Progenitor cell of endocrine pancreas (in vitro differentiated cells): ENCODE measurements around the gene TIMM17A. TPM values are rescaled to one million over a fixed set of nuclear protein-coding genes. Genes with fewer than 3 reads are reported as not detected.

Experiments
- DNase-seq: peaks from one replicate; pipeline ENCODE4 v3.0.0; 2021; ENCODE audit warnings: low spot score; ENCODE audit not compliant: unreplicated experiment
- H3K27ac Mint-ChIP-seq: 2 replicates; pipeline ENCODE4 v1.8.0; 2021; ENCODE audit warnings: mild to moderate bottlenecking, moderate library complexity, mixed read lengths
- H3K27me3 Mint-ChIP-seq: 2 replicates; pipeline ENCODE4 v1.8.0; 2021; ENCODE audit warnings: mixed read lengths
- H3K36me3 Mint-ChIP-seq: 2 replicates; pipeline ENCODE4 v1.8.0; 2022; ENCODE audit warnings: mixed read lengths; ENCODE audit not compliant: insufficient read depth
- H3K4me1 Mint-ChIP-seq: 2 replicates; pipeline ENCODE4 v1.8.0; 2021; ENCODE audit warnings: low read depth, mixed read lengths
- H3K4me3 Mint-ChIP-seq: 2 replicates; pipeline ENCODE4 v1.8.0; 2021; ENCODE audit warnings: low read depth, mild to moderate bottlenecking, moderate library complexity, mixed read lengths
- H3K9me3 Mint-ChIP-seq: 2 replicates; pipeline ENCODE4 v1.8.0; 2021; ENCODE audit warnings: low read depth, mixed read lengths
- total RNA-seq: library from RNA; stranded (reverse); gene quantifications from 2 replicates; pipeline ENCODE4 v1.2.1, GENCODE V29; 2021
- TF ChIP-seq, protein P1 (sequence below): fragments of 200-600 bp; sonication (generic); IDR thresholded peaks from one replicate; pipeline ENCODE4 v1.5.0; 2021; ENCODE audit warnings: antibody characterized with exemption, mild to moderate bottlenecking; ENCODE audit not compliant: unreplicated experiment

Gene TIMM17A
- total RNA-seq, 1 donor from 2014 or later, result 43.5 TPM

DNA sequence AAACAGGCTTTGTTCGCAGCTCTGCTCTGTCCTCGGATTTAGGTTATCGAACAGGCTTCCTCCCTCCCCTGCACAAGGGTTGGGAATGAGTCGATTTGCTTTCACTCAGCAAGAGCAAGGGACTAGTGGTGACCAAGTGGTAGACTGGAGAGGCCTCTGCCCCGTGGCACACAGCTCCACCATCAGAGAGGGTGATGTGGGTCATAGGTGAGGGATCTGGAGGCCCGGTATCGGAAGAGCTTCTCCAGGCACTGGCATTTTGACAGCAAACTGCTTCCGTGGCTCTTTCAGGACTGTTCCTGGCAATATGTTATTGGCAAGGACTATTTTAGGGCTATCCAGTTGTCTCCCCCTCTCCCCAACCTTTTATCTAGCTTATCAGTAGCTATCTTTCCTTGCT, 52.0 kb downstream of the TIMM17A start:
- Mint-ChIP-seq H3K9me3 (no peaks in the 10 kb centered on the region), H3K4me1 (peaks cover 48% of the 10 kb centered on the region), H3K36me3 (peaks cover 26% of the 10 kb centered on the region), H3K27me3 (no peaks in the 10 kb centered on the region), H3K4me3 (peak overlapping the region; percentile 79), H3K27ac (peak overlapping the region; percentile 98)
- no peak for DNase-seq
- TF ChIP-seq, protein P1, sequence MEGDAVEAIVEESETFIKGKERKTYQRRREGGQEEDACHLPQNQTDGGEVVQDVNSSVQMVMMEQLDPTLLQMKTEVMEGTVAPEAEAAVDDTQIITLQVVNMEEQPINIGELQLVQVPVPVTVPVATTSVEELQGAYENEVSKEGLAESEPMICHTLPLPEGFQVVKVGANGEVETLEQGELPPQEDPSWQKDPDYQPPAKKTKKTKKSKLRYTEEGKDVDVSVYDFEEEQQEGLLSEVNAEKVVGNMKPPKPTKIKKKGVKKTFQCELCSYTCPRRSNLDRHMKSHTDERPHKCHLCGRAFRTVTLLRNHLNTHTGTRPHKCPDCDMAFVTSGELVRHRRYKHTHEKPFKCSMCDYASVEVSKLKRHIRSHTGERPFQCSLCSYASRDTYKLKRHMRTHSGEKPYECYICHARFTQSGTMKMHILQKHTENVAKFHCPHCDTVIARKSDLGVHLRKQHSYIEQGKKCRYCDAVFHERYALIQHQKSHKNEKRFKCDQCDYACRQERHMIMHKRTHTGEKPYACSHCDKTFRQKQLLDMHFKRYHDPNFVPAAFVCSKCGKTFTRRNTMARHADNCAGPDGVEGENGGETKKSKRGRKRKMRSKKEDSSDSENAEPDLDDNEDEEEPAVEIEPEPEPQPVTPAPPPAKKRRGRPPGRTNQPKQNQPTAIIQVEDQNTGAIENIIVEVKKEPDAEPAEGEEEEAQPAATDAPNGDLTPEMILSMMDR, result no peak

DNA sequence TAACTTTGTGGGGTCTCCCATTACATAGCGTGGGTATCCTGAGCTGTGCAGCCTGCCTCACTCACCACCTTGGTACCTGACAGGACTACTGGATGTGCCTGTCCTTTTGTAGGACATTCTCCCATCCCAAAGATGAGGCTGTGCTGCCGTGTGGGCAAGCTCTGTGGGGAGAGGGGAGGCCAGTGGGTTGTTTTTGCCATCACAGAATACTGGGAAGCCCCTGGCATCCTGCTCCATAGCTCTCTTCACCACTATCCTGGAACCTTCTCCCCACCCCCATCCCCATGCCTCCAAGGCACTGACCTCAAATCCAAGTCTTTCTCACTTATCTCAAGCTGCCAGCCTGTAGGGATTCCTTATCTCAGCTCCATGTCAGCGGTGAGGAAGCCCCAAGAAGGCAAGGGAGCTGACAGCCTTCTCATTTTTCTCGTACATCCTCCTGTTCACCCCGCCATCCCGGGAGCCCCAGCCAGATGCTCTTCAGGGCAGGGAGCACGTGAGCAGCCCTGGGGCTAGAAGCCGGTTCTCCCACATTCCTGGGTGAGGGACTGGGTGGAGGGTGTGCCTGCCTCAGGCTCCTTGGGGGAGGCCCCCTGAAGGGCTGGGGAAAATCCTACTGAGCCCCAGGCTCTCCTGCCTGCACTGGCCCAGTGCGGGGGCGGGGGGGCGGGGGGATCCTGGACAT, 52.6 kb downstream of the TIMM17A start:
- Mint-ChIP-seq H3K4me1 (peaks cover 50% of the 10 kb centered on the region), H3K4me3 (peak overlapping the region; percentile 79), H3K27me3 (no peaks in the 10 kb centered on the region), H3K36me3 (peaks cover 20% of the 10 kb centered on the region), H3K27ac (peak overlapping the region; percentile 98), H3K9me3 (no peaks in the 10 kb centered on the region)
- DNase-seq, result peak; percentile 81
- TF ChIP-seq, protein P1, result no peak

DNA sequence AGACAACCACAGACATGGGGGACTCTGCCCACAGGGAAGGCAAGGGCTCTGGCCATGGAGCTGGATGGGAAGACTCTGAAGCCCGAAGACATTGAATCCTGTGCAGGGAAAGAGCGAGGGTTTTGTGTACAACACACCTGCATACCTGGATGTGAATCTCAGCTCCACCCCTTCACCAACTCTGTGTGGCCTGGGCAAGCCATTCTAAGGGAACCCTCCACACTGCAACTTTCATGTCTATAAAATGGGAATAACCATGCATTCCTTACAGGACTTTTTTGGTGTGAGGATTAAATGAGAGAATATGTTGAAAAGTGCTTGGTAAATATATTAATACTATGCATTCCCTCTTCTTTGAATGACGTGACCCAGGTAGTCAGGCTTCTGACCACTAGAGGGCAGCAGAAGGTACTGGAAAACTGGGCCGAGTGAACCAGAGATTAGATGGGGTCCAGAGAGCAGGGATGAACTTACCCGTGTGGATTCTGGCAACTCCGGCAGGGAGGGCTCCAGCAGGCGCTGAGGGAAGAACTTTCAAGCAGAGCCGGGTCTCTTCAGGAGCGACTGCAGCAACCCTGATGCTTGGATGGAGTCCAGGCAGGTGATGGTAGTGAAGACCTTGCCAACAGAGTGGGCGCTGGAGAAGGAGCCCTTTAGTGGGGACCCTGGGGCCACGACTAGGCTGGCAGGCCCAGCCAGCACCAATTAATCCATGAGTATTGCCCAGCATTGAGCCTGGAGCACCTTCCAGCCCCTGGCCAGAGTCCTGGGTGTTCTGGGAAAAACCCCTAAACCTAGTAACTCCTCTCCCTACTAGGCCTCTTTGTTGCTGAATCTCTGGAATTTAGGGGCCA, 54.2 kb downstream of the TIMM17A start:
- peak; percentile 68 for DNase-seq
- Mint-ChIP-seq H3K4me3 (peak overlapping the region; percentile 91), H3K27me3 (no peaks in the 10 kb centered on the region), H3K27ac (peak overlapping the region; percentile 98), H3K36me3 (peaks cover 18% of the 10 kb centered on the region), H3K4me1 (peaks cover 51% of the 10 kb centered on the region), H3K9me3 (no peaks in the 10 kb centered on the region)
- TF ChIP-seq, protein P1, result peak; percentile 93

DNA sequence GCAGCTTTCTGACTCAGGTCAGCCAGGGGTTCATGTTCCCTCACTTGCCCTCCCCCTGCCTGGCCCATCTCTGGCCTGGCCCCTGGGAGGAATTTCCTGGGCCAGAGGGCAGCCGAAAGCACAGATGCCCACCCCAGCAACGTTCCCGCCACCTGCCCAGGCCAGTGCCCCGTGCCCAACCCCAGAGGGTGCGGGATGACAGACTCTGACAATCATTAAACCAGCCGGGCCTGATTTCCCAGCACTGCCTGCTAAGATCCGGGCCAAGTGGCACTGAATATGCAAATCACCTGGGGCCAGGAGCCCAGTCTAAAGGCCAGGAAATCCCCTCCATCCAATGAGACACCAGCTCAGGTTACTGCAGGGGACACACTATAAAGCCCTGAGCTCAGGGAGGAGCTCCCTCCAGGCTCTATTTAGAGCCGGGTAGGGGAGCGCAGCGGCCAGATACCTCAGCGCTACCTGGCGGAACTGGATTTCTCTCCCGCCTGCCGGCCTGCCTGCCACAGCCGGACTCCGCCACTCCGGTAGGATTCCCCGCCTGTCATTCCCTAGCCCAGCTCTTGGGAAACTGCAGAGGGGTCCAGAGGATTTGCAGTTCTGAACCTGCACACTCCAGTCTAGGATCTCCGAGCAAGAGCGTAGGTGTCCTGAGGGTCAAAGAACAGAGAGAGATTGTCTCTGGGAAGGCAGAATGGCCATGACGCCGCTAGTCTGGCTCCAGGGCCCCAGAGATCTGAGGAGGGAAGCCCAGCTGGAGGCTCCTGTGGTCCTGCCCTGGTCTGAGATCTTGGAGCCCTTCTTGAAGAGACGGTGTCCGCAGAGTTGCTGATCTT, 55.1 kb downstream of the TIMM17A start, which contains the start of gene ELF3:
Gene ELF3 (plus strand): TSS at position 408 of the 836 bp plus-strand sequence. CDS start 550 bp downstream, outside the sequence.
- peaks cover 51% of the 10 kb centered on the region for H3K4me1 Mint-ChIP-seq
- TF ChIP-seq, protein P1, result no peak
- H3K27ac Mint-ChIP-seq, result peak within 1 kb of the TSS; percentile 98
- H3K9me3 Mint-ChIP-seq, result no peaks in the 10 kb centered on the region
- H3K4me3 Mint-ChIP-seq, result peak within 1 kb of the TSS; percentile 91
- H3K27me3 Mint-ChIP-seq, result no peaks in the 10 kb centered on the region
- H3K36me3 Mint-ChIP-seq, result peaks cover 19% of the 10 kb centered on the region
- DNase-seq, result peak; percentile 84

DNA sequence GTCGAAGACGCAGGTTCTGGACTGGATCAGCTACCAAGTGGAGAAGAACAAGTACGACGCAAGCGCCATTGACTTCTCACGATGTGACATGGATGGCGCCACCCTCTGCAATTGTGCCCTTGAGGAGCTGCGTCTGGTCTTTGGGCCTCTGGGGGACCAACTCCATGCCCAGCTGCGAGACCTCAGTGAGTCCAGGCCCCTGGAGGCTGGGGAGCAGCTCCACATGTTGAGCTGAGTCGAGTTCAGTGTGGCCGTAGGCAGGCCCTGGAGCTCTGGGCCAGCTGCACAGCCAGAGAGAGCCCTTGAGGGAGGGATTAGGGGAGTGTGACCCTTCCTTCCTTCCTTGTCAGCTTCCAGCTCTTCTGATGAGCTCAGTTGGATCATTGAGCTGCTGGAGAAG, 56.7 kb downstream of the TIMM17A start:
- peaks cover 26% of the 10 kb centered on the region for H3K36me3 Mint-ChIP-seq
- no peaks in the 10 kb centered on the region for H3K27me3 Mint-ChIP-seq
- TF ChIP-seq, protein P1, result no peak
- peaks cover 56% of the 10 kb centered on the region for H3K4me1 Mint-ChIP-seq
- no peak for DNase-seq
- no peaks in the 10 kb centered on the region for H3K9me3 Mint-ChIP-seq
- H3K4me3 Mint-ChIP-seq, result peak overlapping the region; percentile 91
- H3K27ac Mint-ChIP-seq, result no peak overlapping the region
